ENCODE measurements around the gene PEG3.

GRCh38 chr19:56819166-56819565, 21.4 kb downstream of the PEG3 start:
- TF ChIP-seq CTCF (conservative IDR thresholded peaks at IDR 0.05 in 1 of 2, IDR thresholded peaks at IDR 0.05 in 1 of 2; ENCODE audit: low read depth in 1 of 2, low read length in 2 of 2) (no peak), EZH2 (IDR thresholded peaks at IDR 0.05; ENCODE audit: low read length, missing control alignments) (no peak)
